KMS-11 (cell line): Measurements from ENCODE around the gene FCHSD2.

Source experiments
- H2AFZ ChIP-seq: fragments of 200-600 bp; sonication (generic); 2 replicates; pipeline ENCODE4 v1.6.1; 2016; ENCODE audit warnings: antibody characterized with exemption, mixed run types, low read depth
- H3K27ac ChIP-seq: fragments of 200-600 bp; sonication (generic); 2 replicates; pipeline ENCODE4 v1.6.1; 2016; ENCODE audit warnings: mild to moderate bottlenecking, mixed run types
- H3K27me3 ChIP-seq: fragments of 200-600 bp; sonication (generic); 2 replicates; pipeline ENCODE4 v1.6.1; 2017; ENCODE audit warnings: mild to moderate bottlenecking, low read depth, mixed run types, moderate library complexity; ENCODE audit not compliant: insufficient read depth
- H3K36me3 ChIP-seq: fragments of 200-600 bp; sonication (generic); 2 replicates; pipeline ENCODE4 v1.6.1; 2017; ENCODE audit warnings: mild to moderate bottlenecking, mixed run types; ENCODE audit not compliant: insufficient read depth
- H3K4me1 ChIP-seq: fragments of 200-600 bp; sonication (generic); 2 replicates; pipeline ENCODE4 v1.6.1; 2016; ENCODE audit warnings: mild to moderate bottlenecking, low read depth, mixed run types; ENCODE audit not compliant: poor library complexity, severe bottlenecking
- H3K4me2 ChIP-seq: fragments of 200-600 bp; sonication (generic); 2 replicates; pipeline ENCODE4 v1.7.0; 2016; ENCODE audit warnings: mild to moderate bottlenecking, mixed run types
- H3K4me3 ChIP-seq: fragments of 200-600 bp; sonication (generic); IDR thresholded peaks from 2 replicates; pipeline ENCODE4 v1.6.1; 2017; ENCODE audit warnings: low read depth, low read length, mixed read lengths; ENCODE audit not compliant: insufficient read depth
- H3K79me2 ChIP-seq: fragments of 200-600 bp; sonication (generic); 2 replicates; pipeline ENCODE4 v1.6.1; 2016; ENCODE audit warnings: low read depth, mixed run types; ENCODE audit not compliant: insufficient read depth
- H3K9ac ChIP-seq: fragments of 200-600 bp; sonication (generic); 2 replicates; pipeline ENCODE4 v1.6.1; 2016; ENCODE audit warnings: mild to moderate bottlenecking, mixed run types
- H4K20me1 ChIP-seq: fragments of 200-600 bp; sonication (generic); 2 replicates; pipeline ENCODE4 v1.6.1; 2016; ENCODE audit warnings: mild to moderate bottlenecking, mixed run types; ENCODE audit not compliant: insufficient read depth
- TF ChIP-seq, protein P1 (sequence below): fragments of 200-600 bp; sonication (generic); conservative IDR thresholded peaks from 2 replicates; pipeline ENCODE4 v1.6.1; 2017; ENCODE audit warnings: low read depth, mild to moderate bottlenecking, antibody characterized with exemption, low read length, moderate library complexity, mixed read lengths

Gene FCHSD2

DNA sequence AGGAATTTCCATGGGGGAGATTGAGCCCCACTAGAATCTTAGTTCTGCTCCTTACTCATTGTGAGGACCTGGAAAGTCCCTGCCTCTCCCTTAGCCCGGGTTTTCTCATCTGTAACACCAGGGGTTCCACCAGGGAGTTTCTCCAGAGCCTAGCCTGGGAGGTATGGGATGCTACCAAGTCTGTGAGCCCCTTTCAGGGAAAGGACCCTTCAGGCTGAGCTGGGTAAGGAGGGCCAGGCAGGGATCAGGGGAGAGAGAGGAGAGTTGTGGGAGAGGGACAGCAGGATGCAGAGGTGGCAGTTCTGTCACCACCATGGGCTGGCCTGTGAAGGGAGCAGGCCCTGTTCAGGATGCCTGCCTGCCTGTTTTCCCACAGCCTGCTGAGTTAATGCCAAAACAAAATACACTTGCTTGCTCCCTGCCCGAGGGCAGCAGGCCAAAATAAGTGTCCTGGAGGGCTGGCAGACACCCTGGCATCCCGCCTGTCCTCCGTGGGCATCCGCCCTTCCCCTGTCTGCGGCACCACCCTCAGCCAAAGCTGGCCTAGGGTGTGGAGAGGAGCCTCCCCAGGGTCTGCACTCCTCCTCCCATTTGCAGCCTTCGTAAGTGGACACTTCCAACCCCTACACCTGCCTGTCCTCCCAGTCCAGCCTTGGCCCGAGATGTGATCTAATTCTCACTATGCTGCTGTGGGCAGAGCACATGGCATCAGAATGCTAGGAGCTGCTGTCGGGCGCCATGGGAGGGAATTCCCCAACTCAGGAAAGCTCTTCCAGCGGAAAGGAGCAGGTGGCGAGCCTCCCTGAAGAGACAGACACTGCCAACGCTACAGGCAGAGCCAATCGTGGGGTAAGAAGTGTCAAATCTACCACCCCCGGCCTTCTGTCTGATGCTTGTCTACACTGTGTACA, 5.9 kb upstream of the FCHSD2 start:
- Histone ChIP-seq H3K4me3 (no peak overlapping the region), H2AFZ (0 out of 2 replicates have a peak overlapping the region, but pooled peaks have one; percentile 4), H3K27me3 (no peaks in the 10 kb centered on the region), H3K4me1 (peaks cover 84% of the 10 kb centered on the region), H3K9ac (no peak overlapping the region), H3K36me3 (no peaks in the 10 kb centered on the region), H3K4me2 (peak overlapping the region; percentile 61), H3K79me2 (no peaks in the 10 kb centered on the region), H4K20me1 (no peaks in the 10 kb centered on the region), H3K27ac (no peak overlapping the region)
- TF ChIP-seq, protein P1, sequence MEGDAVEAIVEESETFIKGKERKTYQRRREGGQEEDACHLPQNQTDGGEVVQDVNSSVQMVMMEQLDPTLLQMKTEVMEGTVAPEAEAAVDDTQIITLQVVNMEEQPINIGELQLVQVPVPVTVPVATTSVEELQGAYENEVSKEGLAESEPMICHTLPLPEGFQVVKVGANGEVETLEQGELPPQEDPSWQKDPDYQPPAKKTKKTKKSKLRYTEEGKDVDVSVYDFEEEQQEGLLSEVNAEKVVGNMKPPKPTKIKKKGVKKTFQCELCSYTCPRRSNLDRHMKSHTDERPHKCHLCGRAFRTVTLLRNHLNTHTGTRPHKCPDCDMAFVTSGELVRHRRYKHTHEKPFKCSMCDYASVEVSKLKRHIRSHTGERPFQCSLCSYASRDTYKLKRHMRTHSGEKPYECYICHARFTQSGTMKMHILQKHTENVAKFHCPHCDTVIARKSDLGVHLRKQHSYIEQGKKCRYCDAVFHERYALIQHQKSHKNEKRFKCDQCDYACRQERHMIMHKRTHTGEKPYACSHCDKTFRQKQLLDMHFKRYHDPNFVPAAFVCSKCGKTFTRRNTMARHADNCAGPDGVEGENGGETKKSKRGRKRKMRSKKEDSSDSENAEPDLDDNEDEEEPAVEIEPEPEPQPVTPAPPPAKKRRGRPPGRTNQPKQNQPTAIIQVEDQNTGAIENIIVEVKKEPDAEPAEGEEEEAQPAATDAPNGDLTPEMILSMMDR = no peak

DNA sequence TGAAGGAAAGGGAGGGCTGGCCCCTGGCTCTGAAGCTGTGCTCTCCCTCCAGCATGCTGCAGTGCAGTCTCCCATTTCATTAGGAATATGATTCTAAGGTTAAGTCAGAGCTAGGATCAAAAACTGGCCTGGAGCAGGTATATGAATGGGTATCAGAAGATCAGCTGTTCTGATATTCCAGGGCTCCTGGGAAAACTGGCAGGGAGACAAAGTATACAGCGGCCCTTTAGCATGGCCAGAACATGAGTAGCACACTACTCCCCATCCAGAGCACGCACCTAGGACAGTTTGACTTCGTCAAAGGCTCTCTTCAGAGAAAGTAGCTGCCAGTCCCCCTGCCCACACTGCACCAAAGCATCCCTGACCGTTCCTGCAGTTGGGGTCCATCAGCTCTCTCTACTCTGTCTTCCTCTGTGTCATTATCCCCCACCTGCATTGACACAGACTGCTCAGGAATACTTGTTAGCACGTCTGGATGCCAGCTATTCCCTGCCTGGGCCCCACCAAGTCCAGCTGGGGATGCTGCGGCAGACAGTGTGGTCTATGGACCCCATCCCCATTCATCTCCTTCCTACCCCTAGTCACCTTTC, 4.0 kb upstream of the FCHSD2 start:
- no peak overlapping the region for H3K4me2 ChIP-seq
- no peak overlapping the region for H3K9ac ChIP-seq
- no peak overlapping the region for H3K27ac ChIP-seq
- H3K4me1 ChIP-seq = peaks cover 66% of the 10 kb centered on the region
- no peak overlapping the region for H3K4me3 ChIP-seq
- H3K36me3 ChIP-seq = no peaks in the 10 kb centered on the region
- peaks cover 3% of the 10 kb centered on the region; the same call in 1 of the 2 replicates for H3K79me2 ChIP-seq
- H2AFZ ChIP-seq = no peak overlapping the region
- H3K27me3 ChIP-seq = no peaks in the 10 kb centered on the region
- no peaks in the 10 kb centered on the region for H4K20me1 ChIP-seq
- TF ChIP-seq, protein P1 = no peak

GRCh38 chr11:73143126-73143838, 1.2 kb upstream of the FCHSD2 start:
- Histone ChIP-seq H3K27ac (peak overlapping the region; percentile 98), H3K4me3 (no peak overlapping the region), H2AFZ (peak overlapping the region; percentile 81), H3K79me2 (peaks cover 26% of the 10 kb centered on the region; the same call in 1 of the 2 replicates), H3K4me1 (peaks cover 58% of the 10 kb centered on the region), H3K4me2 (peak overlapping the region; percentile 81), H3K9ac (peak overlapping the region; percentile 80), H4K20me1 (no peaks in the 10 kb centered on the region), H3K36me3 (no peaks in the 10 kb centered on the region), H3K27me3 (no peaks in the 10 kb centered on the region)
- TF ChIP-seq, protein P1 = no peak

DNA sequence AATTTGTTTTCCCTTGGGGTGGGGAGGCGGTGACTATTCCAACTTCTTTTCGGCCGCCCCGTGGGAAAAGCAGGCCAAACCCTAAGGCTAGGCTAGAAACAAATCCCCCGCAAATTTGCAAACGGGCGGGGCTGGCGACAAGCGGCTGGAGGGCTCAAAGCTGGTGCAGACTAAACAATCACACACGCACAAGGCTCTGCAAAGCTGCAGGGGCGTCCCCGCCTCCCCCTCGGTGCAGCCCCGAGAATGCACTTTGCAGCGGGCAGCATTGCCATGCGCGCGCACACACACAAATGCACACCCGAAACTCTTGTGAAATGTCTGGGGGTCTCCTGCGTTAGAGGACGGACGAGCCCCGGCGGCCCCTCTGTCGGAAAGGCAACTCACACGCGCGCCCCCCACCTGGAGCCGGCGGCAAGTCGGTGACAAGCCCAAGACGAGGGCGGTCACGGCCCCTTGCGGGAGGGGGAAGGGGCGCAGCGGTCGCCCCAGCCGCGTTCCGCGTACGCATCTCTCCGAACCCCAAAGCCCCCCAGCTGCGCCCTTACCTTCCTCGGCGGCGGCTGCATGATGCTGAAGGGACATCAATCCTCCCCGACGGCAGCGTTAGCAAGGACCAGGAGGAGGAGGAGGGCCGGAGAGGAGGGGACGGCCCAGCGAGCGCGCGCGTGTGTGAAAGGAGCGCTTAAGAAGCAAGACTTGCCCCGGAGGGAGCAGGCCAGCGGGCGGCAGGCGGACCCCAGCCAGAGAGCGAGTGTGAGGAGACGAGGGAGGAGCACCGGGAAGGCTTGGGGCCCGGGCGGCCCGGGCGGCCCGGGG, 600 bp downstream of the FCHSD2 start:
- peaks cover 44% of the 10 kb centered on the region for H3K4me1 ChIP-seq

More for the DNA sequence above, 600 bp downstream of the FCHSD2 start:
- Histone ChIP-seq H3K4me2 (peak overlapping the region; percentile 20), H3K27ac (peak overlapping the region; percentile 98), H3K27me3 (no peaks in the 10 kb centered on the region), H4K20me1 (no peaks in the 10 kb centered on the region), H3K4me3 (no peak overlapping the region), H3K79me2 (peaks cover 38% of the 10 kb centered on the region; the same call in 1 of the 2 replicates), H3K9ac (peak overlapping the region; percentile 80; the same call in 1 of the 2 replicates), H3K36me3 (no peaks in the 10 kb centered on the region), H2AFZ (peak overlapping the region; percentile 47)
- TF ChIP-seq, protein P1 = no peak
